GM23338 (cell line): ENCODE results near the gene SORBS1. TPM values are rescaled to one million over a fixed set of nuclear protein-coding genes. Genes with fewer than 3 reads are reported as not detected.

Experiments used
- ATAC-seq: fragments of 200-7000 bp; cut with Tn5 transposase; 3 replicates; pipeline ENCODE4 v1.9.1; 2020
- DNase-seq: peaks from one replicate; pipeline ENCODE4 v3.0.0-alpha.2; 2015; ENCODE audit warnings: low spot score
- H2AFZ ChIP-seq: fragments of 200-600 bp; sonication (generic); 2 replicates; pipeline ENCODE4 v1.8.0; 2016; ENCODE audit warnings: antibody characterized with exemption, mild to moderate bottlenecking, moderate library complexity
- H3F3A ChIP-seq: fragments of 200-600 bp; sonication (generic); replicated peaks from 2 replicates; pipeline ENCODE4 v1.8.0; 2017; ENCODE audit warnings: antibody characterized with exemption, mixed run types, low read depth
- H3K27ac ChIP-seq: fragments of 200-600 bp; sonication (generic); 2 replicates; pipeline ENCODE4 v1.6.1; 2016; ENCODE audit warnings: low read depth
- H3K27me3 ChIP-seq: fragments of 200-600 bp; sonication (generic); 2 replicates; pipeline ENCODE4 v1.8.0; 2016; ENCODE audit warnings: mild to moderate bottlenecking, mixed run types, moderate library complexity; ENCODE audit not compliant: insufficient read depth
- H3K36me3 ChIP-seq: fragments of 200-600 bp; sonication (generic); 2 replicates; pipeline ENCODE4 v1.8.0; 2016; ENCODE audit warnings: mild to moderate bottlenecking; ENCODE audit not compliant: insufficient read depth
- H3K4me1 ChIP-seq: fragments of 200-600 bp; sonication (generic); 2 replicates; pipeline ENCODE4 v1.8.0; 2016; ENCODE audit warnings: mild to moderate bottlenecking, moderate library complexity; ENCODE audit not compliant: insufficient read depth
- H3K4me2 ChIP-seq: fragments of 200-600 bp; sonication (generic); 2 replicates; pipeline ENCODE4 v1.7.1; 2017; ENCODE audit warnings: mixed run types
- H3K4me3 ChIP-seq: fragments of 200-600 bp; sonication (generic); 2 replicates; pipeline ENCODE4 v1.6.1; 2016; ENCODE audit warnings: mixed run types
- H3K79me2 ChIP-seq: fragments of 200-600 bp; sonication (generic); replicated peaks from 2 replicates; pipeline ENCODE4 v1.8.0; 2017; ENCODE audit warnings: mild to moderate bottlenecking; ENCODE audit not compliant: insufficient read depth
- H3K9me2 ChIP-seq: fragments of 200-600 bp; sonication (generic); 2 replicates; pipeline ENCODE4 v1.8.0; 2017; ENCODE audit not compliant: insufficient read depth
- H4K20me1 ChIP-seq: fragments of 200-600 bp; sonication (generic); replicated peaks from 2 replicates; pipeline ENCODE4 v1.8.0; 2017; ENCODE audit warnings: mild to moderate bottlenecking; ENCODE audit not compliant: insufficient read depth
- H3K27ac Mint-ChIP-seq: 2 replicates; pipeline ENCODE4 v1.8.0; 2020; ENCODE audit warnings: inconsistent platforms, mild to moderate bottlenecking, moderate library complexity, mixed read lengths
- H3K27me3 Mint-ChIP-seq: 3 replicates; pipeline ENCODE4 v1.8.0; 2022; ENCODE audit warnings: low read depth, mild to moderate bottlenecking, moderate library complexity, mixed read lengths, inconsistent platforms; ENCODE audit not compliant: insufficient read depth, poor library complexity
- H3K36me3 Mint-ChIP-seq: 3 replicates; pipeline ENCODE4 v1.8.0; 2021; ENCODE audit warnings: low read depth, mild to moderate bottlenecking, inconsistent platforms, moderate library complexity, mixed read lengths
- H3K4me1 Mint-ChIP-seq: 3 replicates; pipeline ENCODE4 v1.8.0; 2020; ENCODE audit warnings: mild to moderate bottlenecking, inconsistent platforms, mixed read lengths
- H3K4me3 Mint-ChIP-seq: 3 replicates; pipeline ENCODE4 v1.8.0; 2021; ENCODE audit warnings: moderate library complexity, mild to moderate bottlenecking, inconsistent platforms, mixed read lengths
- H3K9me3 Mint-ChIP-seq: 3 replicates; pipeline ENCODE4 v1.8.0; 2020; ENCODE audit warnings: moderate library complexity, mild to moderate bottlenecking, inconsistent platforms, mixed read lengths
- CREB1 ChIP-seq: fragments of 250-450 bp; sonication (Bioruptor Pico); IDR thresholded peaks from 2 replicates; pipeline ENCODE4 v1.5.0; 2020; ENCODE audit warnings: low read depth, mild to moderate bottlenecking, moderate library complexity
- JUNB ChIP-seq: IDR thresholded peaks from one replicate; pipeline ENCODE4 v1.6.1; 2016; ENCODE audit warnings: antibody characterized with exemption; ENCODE audit not compliant: unreplicated experiment
- STAT1 ChIP-seq: IDR thresholded peaks from one replicate; pipeline ENCODE4 v1.6.1; 2016; ENCODE audit warnings: antibody characterized with exemption; ENCODE audit not compliant: unreplicated experiment
- ZNF331 ChIP-seq: fragments of 250-450 bp; sonication (Bioruptor Pico); IDR thresholded peaks from 2 replicates; pipeline ENCODE4 v1.5.0; 2020; ENCODE audit warnings: low read depth, mild to moderate bottlenecking, moderate library complexity
- polyA plus RNA-seq: library from polyadenylated mRNA; unstranded; fragments of >200 nt; fragmentation: Nextera tagmentation; extraction: Ambion mirVana; gene quantifications from 2 replicates; pipeline ENCODE4 v1.2.1, GENCODE V29; 2016
- total RNA-seq: library from RNA; depleted of rRNA; stranded (reverse); fragments of >200 nt; shearing (Covaris generic); gene quantifications from 2 replicates; pipeline ENCODE4 v1.2.3, GENCODE V29; 2014
- TF ChIP-seq, protein P1 (sequence below): fragments of 250-450 bp; sonication (Bioruptor Pico); IDR thresholded peaks from 2 replicates; pipeline ENCODE4 v1.5.0; 2020; ENCODE audit warnings: mild to moderate bottlenecking, moderate library complexity
- TF ChIP-seq, protein P2 (sequence below): IDR thresholded peaks from one replicate; pipeline ENCODE4 v1.6.1; 2018; ENCODE audit warnings: antibody characterized with exemption; ENCODE audit not compliant: unreplicated experiment
- TF ChIP-seq, protein P3 (sequence below), 2 experiments: fragments of 200-600 bp in 1 of 2; sonication (generic) in 1 of 2; conservative IDR thresholded peaks; 2 replicates each; pipeline versions ENCODE4 v1.5.1 to v1.6.1; 2016 to 2017; ENCODE audit warnings: antibody characterized with exemption in 2 of 2, low read depth in 2 of 2, mild to moderate bottlenecking in 2 of 2, moderate library complexity in 1 of 2
- TF ChIP-seq, protein P4 (sequence below): IDR thresholded peaks from 2 replicates; pipeline ENCODE4 v1.6.1; 2016; ENCODE audit warnings: antibody characterized with exemption

SORBS1 gene
- total and polyA plus RNA-seq, 2 experiments from 2014 or later: 47.7 to 51.5 TPM

DNA sequence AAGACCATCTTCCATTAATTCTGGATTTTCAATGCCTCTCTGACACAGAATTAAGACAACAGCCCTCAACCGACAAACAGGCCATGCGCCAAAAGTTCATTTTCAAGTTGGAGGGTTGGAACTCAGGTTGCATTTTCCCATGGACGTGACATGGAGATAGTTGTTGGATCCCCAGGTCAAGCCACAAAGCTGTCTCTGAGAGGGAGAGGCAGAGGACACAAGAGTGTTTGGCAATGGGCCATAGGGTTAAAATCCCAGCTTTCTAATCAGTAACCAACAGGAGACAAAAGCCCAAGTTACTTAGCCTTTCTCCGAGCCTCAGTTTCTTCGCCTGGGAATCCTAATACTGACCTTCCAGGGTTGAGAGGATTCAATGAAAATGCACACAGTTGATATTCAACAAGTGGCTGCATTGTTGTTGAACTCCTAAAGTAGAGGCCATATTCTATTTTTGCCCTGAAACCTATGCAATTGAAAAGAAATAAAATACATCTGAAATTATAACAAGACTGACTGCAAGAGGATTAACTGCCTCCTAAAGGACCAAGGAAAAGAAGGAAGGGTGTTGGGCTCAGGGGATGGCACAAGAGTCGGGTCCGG, 44.3 kb downstream of the SORBS1 start (continued):
- TF ChIP-seq, protein P1, sequence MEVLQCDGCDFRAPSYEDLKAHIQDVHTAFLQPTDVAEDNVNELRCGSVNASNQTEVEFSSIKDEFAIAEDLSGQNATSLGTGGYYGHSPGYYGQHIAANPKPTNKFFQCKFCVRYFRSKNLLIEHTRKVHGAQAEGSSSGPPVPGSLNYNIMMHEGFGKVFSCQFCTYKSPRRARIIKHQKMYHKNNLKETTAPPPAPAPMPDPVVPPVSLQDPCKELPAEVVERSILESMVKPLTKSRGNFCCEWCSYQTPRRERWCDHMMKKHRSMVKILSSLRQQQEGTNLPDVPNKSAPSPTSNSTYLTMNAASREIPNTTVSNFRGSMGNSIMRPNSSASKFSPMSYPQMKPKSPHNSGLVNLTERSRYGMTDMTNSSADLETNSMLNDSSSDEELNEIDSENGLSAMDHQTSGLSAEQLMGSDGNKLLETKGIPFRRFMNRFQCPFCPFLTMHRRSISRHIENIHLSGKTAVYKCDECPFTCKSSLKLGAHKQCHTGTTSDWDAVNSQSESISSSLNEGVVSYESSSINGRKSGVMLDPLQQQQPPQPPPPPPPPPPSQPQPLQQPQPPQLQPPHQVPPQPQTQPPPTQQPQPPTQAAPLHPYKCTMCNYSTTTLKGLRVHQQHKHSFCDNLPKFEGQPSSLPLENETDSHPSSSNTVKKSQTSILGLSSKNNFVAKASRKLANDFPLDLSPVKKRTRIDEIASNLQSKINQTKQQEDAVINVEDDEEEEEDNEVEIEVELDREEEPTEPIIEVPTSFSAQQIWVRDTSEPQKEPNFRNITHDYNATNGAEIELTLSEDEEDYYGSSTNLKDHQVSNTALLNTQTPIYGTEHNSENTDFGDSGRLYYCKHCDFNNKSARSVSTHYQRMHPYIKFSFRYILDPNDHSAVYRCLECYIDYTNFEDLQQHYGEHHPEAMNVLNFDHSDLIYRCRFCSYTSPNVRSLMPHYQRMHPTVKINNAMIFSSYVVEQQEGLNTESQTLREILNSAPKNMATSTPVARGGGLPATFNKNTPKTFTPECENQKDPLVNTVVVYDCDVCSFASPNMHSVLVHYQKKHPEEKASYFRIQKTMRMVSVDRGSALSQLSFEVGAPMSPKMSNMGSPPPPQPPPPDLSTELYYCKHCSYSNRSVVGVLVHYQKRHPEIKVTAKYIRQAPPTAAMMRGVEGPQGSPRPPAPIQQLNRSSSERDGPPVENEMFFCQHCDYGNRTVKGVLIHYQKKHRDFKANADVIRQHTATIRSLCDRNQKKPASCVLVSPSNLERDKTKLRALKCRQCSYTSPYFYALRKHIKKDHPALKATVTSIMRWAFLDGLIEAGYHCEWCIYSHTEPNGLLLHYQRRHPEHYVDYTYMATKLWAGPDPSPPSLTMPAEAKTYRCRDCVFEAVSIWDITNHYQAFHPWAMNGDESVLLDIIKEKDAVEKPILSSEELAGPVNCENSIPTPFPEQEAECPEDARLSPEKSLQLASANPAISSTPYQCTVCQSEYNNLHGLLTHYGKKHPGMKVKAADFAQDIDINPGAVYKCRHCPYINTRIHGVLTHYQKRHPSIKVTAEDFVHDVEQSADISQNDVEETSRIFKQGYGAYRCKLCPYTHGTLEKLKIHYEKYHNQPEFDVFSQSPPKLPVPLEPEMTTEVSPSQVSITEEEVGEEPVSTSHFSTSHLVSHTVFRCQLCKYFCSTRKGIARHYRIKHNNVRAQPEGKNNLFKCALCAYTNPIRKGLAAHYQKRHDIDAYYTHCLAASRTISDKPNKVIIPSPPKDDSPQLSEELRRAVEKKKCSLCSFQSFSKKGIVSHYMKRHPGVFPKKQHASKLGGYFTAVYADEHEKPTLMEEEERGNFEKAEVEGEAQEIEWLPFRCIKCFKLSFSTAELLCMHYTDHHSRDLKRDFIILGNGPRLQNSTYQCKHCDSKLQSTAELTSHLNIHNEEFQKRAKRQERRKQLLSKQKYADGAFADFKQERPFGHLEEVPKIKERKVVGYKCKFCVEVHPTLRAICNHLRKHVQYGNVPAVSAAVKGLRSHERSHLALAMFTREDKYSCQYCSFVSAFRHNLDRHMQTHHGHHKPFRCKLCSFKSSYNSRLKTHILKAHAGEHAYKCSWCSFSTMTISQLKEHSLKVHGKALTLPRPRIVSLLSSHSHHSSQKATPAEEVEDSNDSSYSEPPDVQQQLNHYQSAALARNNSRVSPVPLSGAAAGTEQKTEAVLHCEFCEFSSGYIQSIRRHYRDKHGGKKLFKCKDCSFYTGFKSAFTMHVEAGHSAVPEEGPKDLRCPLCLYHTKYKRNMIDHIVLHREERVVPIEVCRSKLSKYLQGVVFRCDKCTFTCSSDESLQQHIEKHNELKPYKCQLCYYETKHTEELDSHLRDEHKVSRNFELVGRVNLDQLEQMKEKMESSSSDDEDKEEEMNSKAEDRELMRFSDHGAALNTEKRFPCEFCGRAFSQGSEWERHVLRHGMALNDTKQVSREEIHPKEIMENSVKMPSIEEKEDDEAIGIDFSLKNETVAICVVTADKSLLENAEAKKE (CRISPR knock-in tag): no peak
- TF ChIP-seq ZNF331 (CRISPR knock-in tag) (no peak), STAT1 (no peak)

DNA sequence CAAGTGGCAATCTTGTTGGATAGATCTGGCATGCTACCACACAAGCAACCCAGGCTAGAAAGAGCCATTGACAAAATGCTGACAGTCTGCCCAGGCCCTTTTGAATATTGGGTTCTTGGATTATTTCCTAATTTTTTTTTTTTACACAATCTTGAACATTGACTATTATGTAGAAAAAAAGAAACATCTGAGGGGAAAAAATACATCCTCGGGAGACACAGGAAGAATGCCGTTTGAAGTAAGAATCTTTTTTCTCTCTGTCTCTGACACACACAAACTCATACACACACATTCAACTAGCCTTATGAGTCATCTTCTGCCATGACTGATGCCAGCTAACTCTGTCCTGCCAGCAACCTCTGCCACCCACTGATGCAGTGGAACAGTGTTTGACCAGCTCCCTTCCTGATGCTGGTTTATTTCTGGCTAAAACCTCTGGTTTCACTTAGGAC, 47.2 kb downstream of the SORBS1 start:
- H3K9me3 Mint-ChIP-seq: no peaks in the 10 kb centered on the region
- no peak for ATAC-seq
- TF ChIP-seq STAT1: no peak
- TF ChIP-seq, protein P2, sequence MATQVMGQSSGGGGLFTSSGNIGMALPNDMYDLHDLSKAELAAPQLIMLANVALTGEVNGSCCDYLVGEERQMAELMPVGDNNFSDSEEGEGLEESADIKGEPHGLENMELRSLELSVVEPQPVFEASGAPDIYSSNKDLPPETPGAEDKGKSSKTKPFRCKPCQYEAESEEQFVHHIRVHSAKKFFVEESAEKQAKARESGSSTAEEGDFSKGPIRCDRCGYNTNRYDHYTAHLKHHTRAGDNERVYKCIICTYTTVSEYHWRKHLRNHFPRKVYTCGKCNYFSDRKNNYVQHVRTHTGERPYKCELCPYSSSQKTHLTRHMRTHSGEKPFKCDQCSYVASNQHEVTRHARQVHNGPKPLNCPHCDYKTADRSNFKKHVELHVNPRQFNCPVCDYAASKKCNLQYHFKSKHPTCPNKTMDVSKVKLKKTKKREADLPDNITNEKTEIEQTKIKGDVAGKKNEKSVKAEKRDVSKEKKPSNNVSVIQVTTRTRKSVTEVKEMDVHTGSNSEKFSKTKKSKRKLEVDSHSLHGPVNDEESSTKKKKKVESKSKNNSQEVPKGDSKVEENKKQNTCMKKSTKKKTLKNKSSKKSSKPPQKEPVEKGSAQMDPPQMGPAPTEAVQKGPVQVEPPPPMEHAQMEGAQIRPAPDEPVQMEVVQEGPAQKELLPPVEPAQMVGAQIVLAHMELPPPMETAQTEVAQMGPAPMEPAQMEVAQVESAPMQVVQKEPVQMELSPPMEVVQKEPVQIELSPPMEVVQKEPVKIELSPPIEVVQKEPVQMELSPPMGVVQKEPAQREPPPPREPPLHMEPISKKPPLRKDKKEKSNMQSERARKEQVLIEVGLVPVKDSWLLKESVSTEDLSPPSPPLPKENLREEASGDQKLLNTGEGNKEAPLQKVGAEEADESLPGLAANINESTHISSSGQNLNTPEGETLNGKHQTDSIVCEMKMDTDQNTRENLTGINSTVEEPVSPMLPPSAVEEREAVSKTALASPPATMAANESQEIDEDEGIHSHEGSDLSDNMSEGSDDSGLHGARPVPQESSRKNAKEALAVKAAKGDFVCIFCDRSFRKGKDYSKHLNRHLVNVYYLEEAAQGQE: no peak
- TF ChIP-seq, protein P3, sequence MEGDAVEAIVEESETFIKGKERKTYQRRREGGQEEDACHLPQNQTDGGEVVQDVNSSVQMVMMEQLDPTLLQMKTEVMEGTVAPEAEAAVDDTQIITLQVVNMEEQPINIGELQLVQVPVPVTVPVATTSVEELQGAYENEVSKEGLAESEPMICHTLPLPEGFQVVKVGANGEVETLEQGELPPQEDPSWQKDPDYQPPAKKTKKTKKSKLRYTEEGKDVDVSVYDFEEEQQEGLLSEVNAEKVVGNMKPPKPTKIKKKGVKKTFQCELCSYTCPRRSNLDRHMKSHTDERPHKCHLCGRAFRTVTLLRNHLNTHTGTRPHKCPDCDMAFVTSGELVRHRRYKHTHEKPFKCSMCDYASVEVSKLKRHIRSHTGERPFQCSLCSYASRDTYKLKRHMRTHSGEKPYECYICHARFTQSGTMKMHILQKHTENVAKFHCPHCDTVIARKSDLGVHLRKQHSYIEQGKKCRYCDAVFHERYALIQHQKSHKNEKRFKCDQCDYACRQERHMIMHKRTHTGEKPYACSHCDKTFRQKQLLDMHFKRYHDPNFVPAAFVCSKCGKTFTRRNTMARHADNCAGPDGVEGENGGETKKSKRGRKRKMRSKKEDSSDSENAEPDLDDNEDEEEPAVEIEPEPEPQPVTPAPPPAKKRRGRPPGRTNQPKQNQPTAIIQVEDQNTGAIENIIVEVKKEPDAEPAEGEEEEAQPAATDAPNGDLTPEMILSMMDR (conservative IDR thresholded peaks at IDR 0.05; ENCODE audit: low read depth in 2 of 2): no peak
- TF ChIP-seq CREB1: no peak
- no peak for TF ChIP-seq JUNB
- TF ChIP-seq, protein P4, sequence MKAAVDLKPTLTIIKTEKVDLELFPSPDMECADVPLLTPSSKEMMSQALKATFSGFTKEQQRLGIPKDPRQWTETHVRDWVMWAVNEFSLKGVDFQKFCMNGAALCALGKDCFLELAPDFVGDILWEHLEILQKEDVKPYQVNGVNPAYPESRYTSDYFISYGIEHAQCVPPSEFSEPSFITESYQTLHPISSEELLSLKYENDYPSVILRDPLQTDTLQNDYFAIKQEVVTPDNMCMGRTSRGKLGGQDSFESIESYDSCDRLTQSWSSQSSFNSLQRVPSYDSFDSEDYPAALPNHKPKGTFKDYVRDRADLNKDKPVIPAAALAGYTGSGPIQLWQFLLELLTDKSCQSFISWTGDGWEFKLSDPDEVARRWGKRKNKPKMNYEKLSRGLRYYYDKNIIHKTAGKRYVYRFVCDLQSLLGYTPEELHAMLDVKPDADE: no peak

More for the DNA sequence above, 47.2 kb downstream of the SORBS1 start:
- Histone ChIP-seq H3K9me2 (peaks cover 3% of the 10 kb centered on the region), H3K79me2 (peaks cover 82% of the 10 kb centered on the region), H4K20me1 (peaks cover 5% of the 10 kb centered on the region), H3K27me3 (no peaks in the 10 kb centered on the region), H3F3A (no peaks in the 10 kb centered on the region), H3K4me3 (no peak overlapping the region), H2AFZ (no peak overlapping the region), H3K36me3 (no peaks in the 10 kb centered on the region), H3K4me1 (peaks cover 40% of the 10 kb centered on the region), H3K4me2 (no peak overlapping the region), H3K27ac (no peak overlapping the region)
- H3K27ac Mint-ChIP-seq: no peak overlapping the region
- H3K4me1 Mint-ChIP-seq: peaks cover 45% of the 10 kb centered on the region
- H3K27me3 Mint-ChIP-seq: peaks cover 4% of the 10 kb centered on the region
- no peak for DNase-seq
- no peaks in the 10 kb centered on the region for H3K36me3 Mint-ChIP-seq
- no peak overlapping the region for H3K4me3 Mint-ChIP-seq
